H54 (cell line): Measurements from ENCODE around the gene ASB18.

Experiments used
- DNase-seq: peaks from one replicate; pipeline ENCODE4 v3.0.0; 2011; ENCODE audit warnings: low spot score, mixed read lengths; ENCODE audit not compliant: insufficient read length
- FAIRE-seq: peaks from 3 replicates; lab custom pipeline; 2011; peaks lifted over from hg19 to GRCh38; lab: Jason Lieb, UNC
- POLR2A ChIP-seq: IDR thresholded peaks from 2 replicates; pipeline ENCODE4 v1.6.1; 2011; ENCODE audit warnings: low read depth, mild to moderate bottlenecking, low read length

Gene ASB18

DNA sequence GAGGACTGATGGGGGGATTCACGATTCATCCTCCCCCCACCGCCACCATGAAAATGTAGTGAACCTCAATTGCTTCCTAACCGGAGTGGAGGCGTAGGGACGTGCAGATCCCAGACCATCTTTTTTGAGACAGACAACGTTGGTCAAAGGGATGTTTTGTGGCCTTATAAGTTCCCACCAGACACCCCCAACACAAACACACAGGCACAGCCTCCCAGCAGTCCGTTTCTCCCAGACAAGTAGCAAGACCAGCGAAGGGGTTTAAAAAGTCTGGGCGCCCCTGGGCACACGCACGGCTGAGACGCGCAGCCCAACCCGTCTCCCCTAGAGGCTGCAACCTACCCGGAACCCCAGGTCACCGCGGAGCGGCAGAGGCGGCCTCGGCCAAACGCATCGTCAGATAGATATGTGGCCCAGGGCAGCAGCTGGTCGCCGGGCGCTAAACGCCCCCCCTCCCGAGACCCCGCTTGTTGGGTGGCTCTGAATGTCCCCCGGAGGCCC lies 97.4 kb downstream of the ASB18 start:
- no peak for FAIRE-seq
- TF ChIP-seq POLR2A = no peak
- DNase-seq = no peak

DNA sequence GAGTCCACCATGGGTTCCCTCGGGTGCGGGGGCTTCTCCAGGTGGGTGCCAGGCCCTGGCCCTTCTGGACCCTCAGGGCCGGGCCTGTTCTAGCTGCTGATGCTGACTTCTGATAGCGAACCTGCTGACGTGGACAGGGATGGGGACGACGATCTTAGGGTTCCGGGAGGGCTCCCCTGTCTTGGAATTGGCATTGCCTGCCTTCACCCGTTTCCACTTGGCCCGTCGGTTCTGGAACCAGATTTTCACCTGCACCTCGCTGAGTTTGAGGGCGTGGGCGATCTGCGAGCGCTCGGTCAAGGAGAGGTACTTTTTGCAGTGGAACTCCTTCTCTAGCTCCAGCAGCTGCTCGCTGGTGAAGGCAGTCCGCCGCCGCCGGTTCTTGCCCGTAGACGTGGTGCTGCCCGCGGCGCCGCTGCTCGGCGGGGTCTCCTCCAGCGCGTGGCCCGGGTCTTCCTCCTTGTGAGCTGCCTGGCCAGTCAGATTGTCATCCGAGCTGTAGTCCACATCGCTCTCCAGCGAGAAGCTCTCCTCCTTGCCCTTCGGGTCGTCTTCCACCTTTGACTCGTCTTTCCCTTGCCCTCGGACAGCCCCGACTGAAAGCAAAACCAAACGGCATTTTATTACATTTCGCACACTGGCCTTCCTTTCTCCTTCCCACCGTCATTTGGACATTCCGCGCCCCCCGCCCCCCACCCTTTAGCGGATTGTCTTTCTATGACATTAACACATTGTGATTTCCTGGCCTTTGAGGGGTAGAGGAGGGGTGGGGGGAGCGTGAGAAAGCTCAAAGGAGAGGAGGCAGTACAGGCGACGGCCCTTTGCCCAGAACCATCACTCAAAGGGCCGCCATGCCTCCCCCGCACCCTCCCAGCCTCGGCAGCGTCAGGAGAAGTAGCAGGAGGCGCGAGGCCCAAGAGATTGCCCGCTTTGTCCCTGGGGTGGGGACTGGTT lies 98.1 kb downstream of the ASB18 start:
- FAIRE-seq (no peak), DNase-seq (no peak)
- TF ChIP-seq POLR2A = no peak

DNA sequence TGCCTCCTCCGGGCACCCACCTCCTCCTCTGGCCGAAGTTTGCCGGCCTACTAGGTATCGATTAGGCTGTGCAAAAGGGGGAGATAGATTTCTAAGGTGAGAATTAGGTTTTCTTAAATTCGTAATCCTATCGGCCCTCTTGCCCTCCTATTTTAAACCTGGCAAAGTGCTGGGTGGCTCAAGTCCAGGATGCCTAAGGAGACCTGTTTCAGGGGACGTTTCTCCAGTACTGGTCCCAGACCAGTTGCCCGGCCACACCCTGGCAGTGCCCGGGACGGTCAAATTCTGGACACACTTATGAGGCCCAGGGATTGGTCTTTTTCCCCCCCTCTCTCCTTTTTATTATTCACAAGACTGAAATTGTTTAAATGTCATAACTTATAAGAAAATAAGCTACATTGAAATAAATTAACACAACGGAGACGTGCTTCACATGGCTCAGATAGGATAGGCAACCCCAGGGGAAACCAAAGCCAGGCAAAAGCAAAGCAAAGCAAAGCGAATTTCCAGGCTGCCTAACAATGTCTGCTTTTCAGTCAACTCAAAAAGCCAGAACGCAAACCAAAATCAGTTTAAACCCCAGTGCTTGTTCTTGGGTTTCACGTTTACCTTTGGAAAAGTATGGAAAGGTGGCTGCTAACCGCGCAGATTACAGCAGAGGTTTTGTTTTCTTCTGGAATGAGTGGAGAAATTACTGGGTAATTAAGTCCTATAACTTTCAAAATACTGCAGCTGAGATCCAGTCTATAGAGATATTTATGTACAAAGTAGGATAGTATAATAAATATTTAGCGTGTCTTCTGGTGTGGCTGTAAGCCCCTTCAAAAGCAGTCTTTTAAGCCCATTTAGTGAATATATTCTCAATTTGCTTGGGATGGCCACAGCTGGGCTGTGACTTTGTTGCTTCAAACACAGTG lies 99.0 kb downstream of the ASB18 start:
- FAIRE-seq = no peak
- DNase-seq = no peak

DNA sequence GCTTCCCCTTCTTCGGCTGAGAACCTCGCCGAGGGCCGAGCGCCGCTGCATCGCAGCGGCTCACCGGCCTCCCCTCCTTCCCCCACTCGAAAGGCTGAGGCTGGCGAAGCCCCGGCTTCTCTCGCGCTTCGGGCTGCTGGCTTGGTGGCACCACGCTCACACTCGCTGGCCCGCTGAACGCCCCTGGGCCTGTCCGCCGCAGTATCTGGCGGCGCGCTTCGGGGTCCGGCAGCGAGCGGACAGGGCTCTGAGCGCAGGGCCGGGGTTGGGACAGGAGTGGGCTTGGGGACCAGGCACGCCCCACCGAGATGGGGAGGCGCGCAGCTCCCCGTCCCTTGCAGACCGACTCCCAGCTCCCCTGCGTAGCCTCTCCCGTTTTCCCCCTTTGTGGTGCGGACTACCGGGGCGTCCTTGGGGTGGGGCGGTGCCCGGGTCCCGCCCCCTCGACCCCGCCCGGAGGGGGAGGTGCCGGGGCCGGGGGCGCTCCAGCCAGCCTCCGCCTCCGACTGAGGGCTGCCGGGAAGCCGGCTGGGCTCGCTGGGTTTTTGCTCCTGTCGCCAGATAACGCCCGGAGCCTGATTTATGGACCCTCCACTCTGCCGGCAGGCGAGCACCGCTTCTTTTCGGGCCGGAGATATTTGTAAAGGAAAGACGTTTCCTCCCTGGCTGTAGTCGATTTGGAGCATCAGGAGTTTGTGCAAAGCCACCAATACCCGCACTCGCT lies 99.8 kb downstream of the ASB18 start:
- TF ChIP-seq POLR2A = no peak
- no peak for FAIRE-seq
- DNase-seq = no peak

More for the DNA sequence above, 99.0 kb downstream of the ASB18 start:
- no peak for TF ChIP-seq POLR2A

DNA sequence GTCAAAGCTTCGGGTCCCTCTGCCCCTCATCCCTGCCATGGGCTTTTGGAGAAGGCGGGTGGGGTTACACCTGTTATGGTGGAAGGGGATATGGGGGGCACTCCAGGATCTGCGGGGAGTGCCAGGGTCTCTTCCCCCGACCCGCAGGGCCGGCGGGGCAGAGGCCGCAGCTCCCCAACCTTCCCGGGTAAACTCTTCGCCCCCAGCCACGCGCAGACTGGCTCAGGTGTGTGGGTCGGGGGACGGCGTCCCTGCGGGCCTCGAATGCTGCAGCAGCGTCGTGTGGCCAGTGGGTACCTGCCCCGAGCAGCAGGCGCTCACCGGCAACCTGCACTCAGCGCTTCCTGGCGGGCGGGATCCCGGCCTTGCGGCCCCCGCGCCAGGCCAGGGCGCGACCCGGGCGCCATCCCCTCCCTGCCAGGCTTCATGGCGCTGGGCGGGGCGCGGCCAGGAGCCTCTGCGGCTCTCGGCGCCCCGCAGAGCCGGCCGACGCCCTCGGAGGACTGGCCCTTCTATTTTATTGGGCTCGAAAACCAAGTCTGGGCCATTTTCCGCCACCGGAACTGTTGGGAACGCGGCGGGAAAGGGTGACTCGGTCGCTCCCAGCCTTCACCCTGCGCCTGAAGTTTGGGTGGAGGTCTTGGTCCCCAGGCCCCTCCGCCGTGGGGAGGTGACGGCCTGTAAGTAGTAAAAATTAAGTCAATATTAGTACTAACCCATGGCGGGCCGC lies 100.6 kb downstream of the ASB18 start:
- FAIRE-seq (no peak), DNase-seq (no peak)
- TF ChIP-seq POLR2A = no peak

DNA sequence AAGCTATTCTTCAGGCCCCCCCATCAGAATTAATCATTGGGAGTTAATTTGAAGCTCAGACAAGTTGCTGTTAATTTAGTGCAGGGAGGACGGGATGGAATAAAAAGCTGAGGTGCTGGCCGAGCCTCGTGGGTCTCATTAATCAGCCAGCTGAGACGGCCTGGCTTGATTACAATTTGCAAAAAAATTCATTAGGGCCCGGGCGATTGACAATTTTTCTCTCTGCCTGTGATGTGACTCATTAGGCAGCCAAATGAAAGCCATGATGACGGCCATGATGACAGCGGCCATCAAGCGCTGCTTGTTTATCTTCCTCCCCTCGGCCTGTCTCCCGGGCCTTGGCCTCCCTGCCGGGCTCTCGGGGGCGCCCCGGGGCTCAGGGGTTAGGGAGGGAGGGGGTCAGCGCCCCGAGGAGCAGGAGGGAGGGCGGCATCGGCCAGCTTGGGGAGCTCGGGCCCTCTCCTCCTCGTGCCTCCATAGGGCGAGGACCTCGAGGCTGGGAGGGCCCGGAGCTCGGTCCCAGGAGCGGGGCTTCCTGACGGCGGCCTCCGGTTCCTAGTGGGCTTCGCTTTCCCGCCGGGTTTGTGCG lies 101.2 kb downstream of the ASB18 start:
- FAIRE-seq = no peak
- no peak for TF ChIP-seq POLR2A
- no peak for DNase-seq

DNA sequence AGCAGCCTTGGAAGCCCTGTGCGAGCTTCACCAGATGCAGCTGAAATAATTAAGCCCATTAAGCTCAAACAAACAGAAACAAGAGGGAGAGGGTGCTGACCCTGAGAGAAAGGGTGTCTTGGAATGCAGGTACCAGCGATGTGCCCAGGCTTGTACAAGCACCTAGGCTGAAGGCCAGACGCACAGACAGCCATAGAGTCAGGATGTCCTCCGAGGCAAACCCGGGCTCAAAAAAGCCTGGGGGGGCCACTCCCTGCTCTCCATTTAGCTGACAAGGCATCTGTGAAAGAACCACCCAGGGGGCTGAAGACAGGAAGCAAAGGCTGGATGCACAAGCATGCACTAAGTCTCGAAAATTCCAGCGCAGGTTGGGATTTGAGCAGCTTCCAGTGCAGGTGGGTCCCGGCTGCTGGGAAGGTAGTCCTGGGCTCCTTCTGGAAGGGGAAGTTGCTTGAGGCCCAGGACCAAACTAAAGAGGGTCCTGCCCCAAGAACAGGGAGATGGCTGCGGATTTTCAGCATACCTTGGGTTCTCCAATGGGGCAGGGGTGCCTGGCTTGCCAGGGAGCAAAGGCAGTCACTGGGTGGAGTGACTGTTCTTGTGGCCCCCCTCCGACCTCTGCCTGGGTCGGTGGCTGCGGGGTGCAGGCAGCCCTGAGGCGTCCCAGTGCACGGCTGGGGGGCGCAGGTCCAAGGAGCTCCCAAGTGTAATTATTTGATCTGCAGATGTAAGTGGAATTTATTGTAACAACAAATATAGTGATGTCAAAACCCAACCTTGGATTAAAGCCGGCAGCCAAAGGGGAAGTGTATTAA lies 102.0 kb downstream of the ASB18 start:
- FAIRE-seq = no peak
- no peak for DNase-seq
- no peak for TF ChIP-seq POLR2A

DNA sequence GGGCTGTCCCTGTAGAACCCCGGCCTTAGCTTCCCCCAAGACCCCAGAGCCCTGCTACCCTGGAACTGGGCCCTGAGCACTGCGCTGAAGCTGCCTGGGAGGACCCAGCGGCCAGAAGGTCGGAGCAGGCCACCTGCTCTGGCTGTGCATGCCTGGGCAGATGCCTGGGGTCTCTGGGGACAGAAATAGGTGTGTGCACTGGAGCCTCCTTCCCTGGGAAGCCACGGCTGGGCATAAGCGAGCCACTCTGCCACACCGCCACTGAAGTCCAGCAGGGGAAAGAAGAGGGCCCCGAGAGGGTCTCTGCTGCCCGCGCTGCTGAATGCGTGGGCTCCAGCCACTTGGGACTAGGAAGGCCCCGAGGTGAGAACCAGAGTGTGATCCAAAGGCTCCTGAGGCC lies 102.7 kb downstream of the ASB18 start:
- no peak for TF ChIP-seq POLR2A
- no peak for FAIRE-seq
- no peak for DNase-seq

DNA sequence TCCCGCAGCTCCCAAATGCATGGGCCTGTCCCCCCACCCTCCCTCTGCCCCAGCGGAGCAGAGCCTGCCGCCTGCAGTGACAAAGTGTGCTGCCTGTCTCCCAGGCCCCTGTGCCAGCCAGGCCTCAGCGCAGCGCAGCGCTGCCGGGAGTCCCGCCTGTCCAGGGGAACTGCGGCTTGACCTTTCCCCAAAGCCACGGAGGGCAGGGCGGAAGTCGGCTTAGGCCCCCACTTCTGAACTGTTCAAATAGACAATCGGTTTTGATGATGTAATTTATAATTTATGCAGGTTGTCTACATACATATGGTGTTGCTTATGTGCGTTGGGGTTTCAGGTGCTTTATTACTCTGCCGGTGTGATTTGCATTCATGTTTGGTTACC lies 103.1 kb downstream of the ASB18 start:
- DNase-seq = no peak
- no peak for TF ChIP-seq POLR2A
- no peak for FAIRE-seq

DNA sequence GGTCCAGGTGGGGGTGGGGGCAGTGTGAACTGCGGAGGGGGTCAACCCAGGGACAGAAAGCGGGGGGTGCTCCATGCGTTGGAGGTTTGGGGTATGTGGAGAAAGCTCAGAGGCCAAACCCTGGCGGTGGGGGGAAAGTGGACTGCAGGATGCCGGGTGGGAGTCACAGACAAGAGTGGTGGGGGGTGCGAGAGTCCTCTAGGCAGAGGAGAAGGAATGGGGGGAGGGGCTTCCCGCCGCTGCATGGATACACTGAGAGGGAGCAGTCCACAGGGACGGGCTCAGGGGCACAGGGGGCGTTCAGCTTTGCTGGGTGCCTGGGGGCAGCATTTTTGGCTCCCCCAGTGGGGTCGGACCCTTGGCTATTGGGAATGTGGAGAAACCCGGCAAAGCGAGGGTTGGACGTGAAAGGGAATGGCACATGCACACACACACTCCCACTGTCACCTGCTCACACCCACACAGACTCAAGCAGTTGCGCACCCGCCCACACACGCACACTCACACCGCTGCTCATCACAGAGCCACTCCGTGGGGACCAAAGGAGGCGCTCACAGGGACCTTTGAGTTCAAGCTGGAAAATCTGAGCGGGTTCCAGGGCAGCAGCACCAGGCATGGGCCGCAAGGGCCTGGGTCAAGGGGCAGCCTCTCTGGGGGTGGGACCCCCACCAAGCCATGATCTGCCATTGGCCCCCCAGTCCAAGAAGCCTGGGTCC lies 103.7 kb downstream of the ASB18 start:
- TF ChIP-seq POLR2A = no peak
- FAIRE-seq (no peak), DNase-seq (no peak)

DNA sequence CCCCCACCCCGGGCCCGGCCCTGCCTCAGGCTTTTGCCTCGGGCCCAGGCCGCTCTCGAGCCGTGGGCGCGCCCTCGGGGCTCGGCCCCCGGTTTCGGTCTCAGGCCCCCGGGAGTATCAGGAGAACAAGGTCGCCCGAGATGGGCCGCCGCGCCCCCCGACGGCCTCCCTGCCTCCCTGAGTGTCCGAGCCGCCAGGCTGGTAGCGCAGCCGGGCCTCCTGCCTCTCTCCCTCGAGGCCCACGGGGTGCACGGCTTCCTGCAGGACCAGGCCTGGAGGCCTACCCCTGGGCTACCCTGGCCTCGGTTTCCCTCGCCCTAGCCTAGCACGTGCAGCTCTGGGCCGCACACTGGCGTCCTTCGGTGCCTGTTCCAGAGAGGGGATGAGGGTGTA lies 104.4 kb downstream of the ASB18 start:
- FAIRE-seq = no peak
- TF ChIP-seq POLR2A = no peak
- DNase-seq = no peak
